GM12892 (cell line): ENCODE measurements around the gene KCNAB1.

Source experiments
- POLR2A ChIP-seq: IDR thresholded peaks from 2 replicates; pipeline ENCODE4 v1.6.1; 2011; ENCODE audit warnings: low read depth, low read length, control low read depth
- POLR2AphosphoS5 ChIP-seq: IDR thresholded peaks from 2 replicates; pipeline ENCODE4 v1.6.1; 2011; ENCODE audit warnings: low read depth, low read length, control low read depth

DNA sequence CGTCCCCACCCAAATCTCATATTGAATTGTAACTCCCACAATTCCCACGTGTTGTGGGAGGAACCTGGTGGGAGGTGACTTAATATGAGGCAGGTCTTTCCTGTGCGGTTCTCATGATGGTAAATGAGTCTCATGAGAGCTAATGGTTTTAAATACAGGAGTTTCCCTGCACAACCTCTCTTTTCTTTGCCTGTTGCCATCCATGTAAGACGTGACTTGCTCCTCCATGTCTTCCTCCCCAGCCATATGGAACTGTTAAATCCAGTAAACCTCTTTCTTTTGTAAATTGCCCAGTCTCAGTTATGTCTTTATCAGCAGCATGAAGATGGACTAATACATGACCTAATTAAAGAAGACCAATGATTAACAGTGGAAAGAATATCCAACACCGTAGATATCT, 377.9 kb downstream of the KCNAB1 start:
- TF ChIP-seq POLR2A (no peak), POLR2AphosphoS5 (no peak)
